ENCODE measurements around the gene PTPRT. TPM values are rescaled to one million over a fixed set of nuclear protein-coding genes. Genes with fewer than 3 reads are reported as not detected.

Gene PTPRT
- total and polyA plus RNA-seq, 10 of the 15 experiments (the other 5 are each of a cell fraction or from before 2014, with no cell fraction given) = not detected

GRCh38 chr20:43185901-43186300 is 3.8 kb downstream of the PTPRT start:
- DNase-seq (ENCODE audit: low read depth, low spot score) (no peak), ATAC-seq (no peak), FAIRE-seq (no peak)
- intact Hi-C loops (cut with micrococcal nuclease; ENCODE audit: unreplicated experiment) (loop anchor here (5.0 kb wide), 2 partner anchors 994 to 1449 kb away; no protein-coding TSS in a partner anchor), in situ Hi-C loops (cut with MboI) (loop anchor here (10.0 kb wide), 2 partner anchors 1231 to 1441 kb away; no protein-coding TSS in a partner anchor)
- H4K20me1 ChIP-seq (ENCODE audit: control insufficient read depth, insufficient read depth) = no peaks in the 10 kb centered on the region
- SMC1A ChIA-PET (ENCODE audit: uncharacterized antibody, unreplicated experiment) = no interaction called here
- POLR2A ChIA-PET = no interaction called here
- CTCF ChIA-PET = no interaction called here
- no peaks in the 10 kb centered on the region for H3K9me3 ChIP-seq (replicated peaks; ENCODE audit: control insufficient read depth, insufficient read depth, low read length)
- H3K9ac ChIP-seq (ENCODE audit: control insufficient read depth, insufficient read depth, low read length) = no peak overlapping the region
- no peaks in the 10 kb centered on the region for H3K79me2 ChIP-seq (ENCODE audit: control insufficient read depth, insufficient read depth, low read length)
- no peak overlapping the region for H3K4me3 ChIP-seq
- H3K4me2 ChIP-seq (ENCODE audit: control insufficient read depth, insufficient read depth) = no peak overlapping the region
- no TSS peak for BruUV-seq (replicated peaks)
- WGBS (ENCODE audit: insufficient coverage, insufficient replicate concordance, low lambda C conversion rate, missing lambda C conversion rate) = 37% methylated on average over 4 of the region's 4 CpGs
- H3K36me3 ChIP-seq (ENCODE audit: control insufficient read depth in 2 of 2, insufficient read depth in 2 of 2, low read length in 1 of 2) = no peaks in the 10 kb centered on the region
- RAD21 ChIA-PET (ENCODE audit: unreplicated experiment) = no interaction called here
- no peak overlapping the region for H2AFZ ChIP-seq (ENCODE audit: control insufficient read depth, low read depth, low read length)
- no peak overlapping the region for H3K27ac ChIP-seq (ENCODE audit: control insufficient read depth, insufficient read depth)
- no peaks in the 10 kb centered on the region for H3K4me1 ChIP-seq (ENCODE audit: control insufficient read depth, insufficient read depth, low read length)
- peaks cover 1 to 5% of the 10 kb centered on the region in 2 experiments for H3K27me3 ChIP-seq (replicated peaks in 1 of 2; ENCODE audit: control insufficient read depth in 2 of 2, insufficient read depth in 2 of 2, low read length in 1 of 2)
- TF ChIP-seq EGR1 (IDR thresholded peaks at IDR 0.05; ENCODE audit: borderline replicate concordance in 1 of 2, low read depth in 2 of 2, low read length in 2 of 2) (no peak), ZNF217 (IDR thresholded peaks at IDR 0.05) (no peak), BACH1 (IDR thresholded peaks at IDR 0.05; ENCODE audit: borderline replicate concordance) (no peak), REST (IDR thresholded peaks at IDR 0.05; ENCODE audit: low read depth, low read length) (no peak), IRF5 (IDR thresholded peaks at IDR 0.05; ENCODE audit: borderline replicate concordance) (no peak), HCFC1 (IDR thresholded peaks at IDR 0.05; ENCODE audit: low read length) (no peak), IKZF2 (IDR thresholded peaks at IDR 0.05) (no peak), MEF2B (IDR thresholded peaks at IDR 0.05; ENCODE audit: partially characterized antibody, poor library complexity, severe bottlenecking) (no peak), CTCF (IDR thresholded peaks at IDR 0.05 in 2 of 3, conservative IDR thresholded peaks at IDR 0.05 in 1 of 3; ENCODE audit: control insufficient read depth in 2 of 3, extremely low read depth in 1 of 3, insufficient read depth in 1 of 3, low read depth in 3 of 3, low read length in 3 of 3) (no peak), EP300 (IDR thresholded peaks at IDR 0.05; ENCODE audit: borderline replicate concordance in 1 of 2, control insufficient read depth in 1 of 2, low read depth in 2 of 2, low read length in 2 of 2) (no peak), NR2C2 (IDR thresholded peaks at IDR 0.05; ENCODE audit: borderline replicate concordance, control insufficient read depth, insufficient read length, low read depth) (no peak), HDGF (IDR thresholded peaks at IDR 0.05) (no peak), NBN (IDR thresholded peaks at IDR 0.05) (no peak), NFIC (IDR thresholded peaks at IDR 0.05; ENCODE audit: low read depth, low read length) (no peak), MEF2A (IDR thresholded peaks at IDR 0.05; ENCODE audit: insufficient read depth, low read depth, low read length) (no peak)
